ENCODE data around the gene CIAO1. TPM values are rescaled to one million over a fixed set of nuclear protein-coding genes. Genes with fewer than 3 reads are reported as not detected.
A peak's percentile ranks its signal among the peaks of the same experiment; 100 is the strongest.

Gene CIAO1
- total RNA-seq, 2 donors from 2014 or later: 77.0 to 79.7 TPM

GRCh38 chr2:96264656-96265348 lies 1.2 kb upstream of the CIAO1 start:
- Histone ChIP-seq H3K4me1 (peaks cover 2 to 69% of the 10 kb centered on the region in 2 donors), H3K9me3 (no peaks in the 10 kb centered on the region), H3K27me3 (no peaks in the 10 kb centered on the region), H3K27ac (peak overlapping the region; percentile 96 to 97), H3K4me3 (peak overlapping the region; percentile 97 to 98), H3K36me3 (peaks cover 31% of the 10 kb centered on the region)
- DNase-seq (ENCODE audit: low spot score): no peak
- TF ChIP-seq CTCF (IDR thresholded peaks at IDR 0.05): peak; percentile 16 to 46

DNA sequence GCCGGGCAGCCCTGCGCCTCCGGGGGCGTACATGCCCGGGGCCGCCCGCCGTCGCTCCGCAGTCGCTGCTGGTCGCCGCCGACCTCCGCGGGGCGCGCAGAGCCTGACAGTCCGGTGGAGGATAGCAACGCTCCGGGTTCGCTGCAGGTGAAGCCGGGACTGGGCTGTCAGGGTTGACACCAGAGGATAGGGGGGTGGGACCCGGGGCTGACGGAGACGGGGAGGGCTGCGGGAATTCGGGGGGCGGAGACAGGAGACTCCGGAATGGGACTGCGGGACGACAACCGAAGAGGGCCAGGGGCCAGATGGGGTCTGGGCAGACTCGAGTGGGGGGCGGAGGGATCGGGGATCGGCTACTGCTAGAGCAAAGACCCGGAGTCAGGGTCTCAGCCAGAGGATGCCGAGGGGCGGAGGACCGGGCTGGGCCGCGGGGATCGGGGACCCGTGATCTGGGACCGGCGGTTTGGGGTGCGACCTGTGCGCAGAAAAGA lies 631 bp upstream of the CIAO1 start:
- Histone ChIP-seq H3K36me3 (peaks cover 36% of the 10 kb centered on the region), H3K27ac (peak overlapping the region; percentile 96 to 97), H3K27me3 (no peaks in the 10 kb centered on the region), H3K4me3 (peak overlapping the region; percentile 97 to 98), H3K9me3 (no peaks in the 10 kb centered on the region), H3K4me1 (peaks cover 2 to 63% of the 10 kb centered on the region in 2 donors)
- DNase-seq (ENCODE audit: low spot score): no peak
- TF ChIP-seq CTCF (IDR thresholded peaks at IDR 0.05): no peak

- H3K4me3 ChIP-seq: peak overlapping the region in 1 of 2 donors; percentile 97
- peaks cover 2 to 43% of the 10 kb centered on the region in 2 donors for H3K4me1 ChIP-seq
- no peak for DNase-seq (ENCODE audit: low spot score)
- H3K27ac ChIP-seq: no peak overlapping the region
- no peaks in the 10 kb centered on the region for H3K9me3 ChIP-seq
- peaks cover 48% of the 10 kb centered on the region for H3K36me3 ChIP-seq
- H3K27me3 ChIP-seq: no peaks in the 10 kb centered on the region
- TF ChIP-seq CTCF (IDR thresholded peaks at IDR 0.05): no peak
Observed at GRCh38 chr2:96267159-96267971, 1.3 kb downstream of the CIAO1 start.

DNA sequence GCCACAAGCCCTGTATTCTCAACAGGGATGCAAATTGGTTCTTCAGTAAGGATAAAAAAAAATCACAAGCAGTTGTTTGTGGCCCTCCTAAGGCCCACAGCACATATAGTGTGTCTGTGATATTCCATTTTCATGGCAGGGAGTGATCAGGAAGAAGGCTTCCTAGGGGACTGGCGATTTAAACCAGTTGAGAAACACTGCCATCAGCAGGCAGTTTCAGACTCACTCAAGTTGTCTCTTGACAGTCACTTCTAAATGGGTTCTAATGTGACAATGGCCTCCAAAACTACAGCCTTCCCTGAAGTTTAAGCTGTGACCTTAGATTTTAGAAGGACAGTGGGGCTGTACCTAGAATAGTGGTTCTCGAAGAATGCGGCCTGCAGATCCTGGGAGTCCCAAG lies 6.0 kb downstream of the CIAO1 start:
- TF ChIP-seq CTCF (IDR thresholded peaks at IDR 0.05): no peak
- Histone ChIP-seq H3K9me3 (no peaks in the 10 kb centered on the region), H3K27me3 (no peaks in the 10 kb centered on the region), H3K36me3 (peaks cover 79% of the 10 kb centered on the region), H3K4me3 (no peak overlapping the region), H3K27ac (no peak overlapping the region), H3K4me1 (peaks cover 0 to 8% of the 10 kb centered on the region in 2 donors)
- DNase-seq (ENCODE audit: low spot score): no peak

GRCh38 chr2:96273763-96274162 lies 7.7 kb downstream of the CIAO1 start:
- Histone ChIP-seq H3K4me1 (no peaks in the 10 kb centered on the region), H3K27ac (no peak overlapping the region), H3K9me3 (no peaks in the 10 kb centered on the region), H3K4me3 (no peak overlapping the region), H3K36me3 (peaks cover 89% of the 10 kb centered on the region), H3K27me3 (no peaks in the 10 kb centered on the region)
- no peak for TF ChIP-seq CTCF (IDR thresholded peaks at IDR 0.05)
- DNase-seq (ENCODE audit: low spot score): no peak
